Left lung (tissue), 10 donors: ENCODE measurements around the gene BRAP. TPM values are rescaled to one million over a fixed set of nuclear protein-coding genes. Genes with fewer than 3 reads are reported as not detected.
A peak's percentile ranks its signal among the peaks of the same experiment; 100 is the strongest.

Source experiments
- ATAC-seq: fragments of 200-7000 bp; cut with Tn5 transposase; one replicate; pipeline ENCODE4 v1.9.1; 2020; ENCODE audit warnings: moderate library complexity
- DNase-seq, 4 donors: peaks; one replicate each; pipeline ENCODE4 v3.0.0-alpha.2; 2013 to 2020
- H3K27ac ChIP-seq, 2 donors: fragments of 200-600 bp; sonication (generic) in 1 of 2; one replicate each; pipeline versions ENCODE4 v1.5.0 to v1.8.0; 2020 to 2021
- H3K27me3 ChIP-seq, 2 donors: fragments of 200-600 bp; sonication (generic) in 1 of 2; one replicate each; pipeline versions ENCODE4 v1.5.0 to v1.8.0; 2020 to 2021
- H3K36me3 ChIP-seq, 2 donors: fragments of 200-600 bp; sonication (generic) in 1 of 2; one replicate each; pipeline versions ENCODE4 v1.5.0 to v1.8.0; 2020 to 2021
- H3K4me1 ChIP-seq, 2 donors: fragments of 200-600 bp; one replicate each; pipeline ENCODE4 v1.8.0; 2021
- H3K4me3 ChIP-seq, 2 donors: fragments of 200-600 bp; sonication (generic) in 1 of 2; one replicate each; pipeline versions ENCODE4 v1.5.0 to v1.8.0; 2020 to 2021; ENCODE audit warnings: mild to moderate bottlenecking in 1 of 2
- H3K9me3 ChIP-seq, 2 donors: fragments of 200-600 bp; sonication (generic) in 1 of 2; one replicate each; pipeline versions ENCODE4 v1.5.0 to v1.8.0; 2020 to 2021
- intact Hi-C, 2 donors: fragments of 100-400 bp; cut with DNase I; formaldehyde crosslinking; loops; one replicate each; pipeline versions ENCODE4 v1.11.2 to v1.14.2; 2022
- polyA plus RNA-seq, 6 donors: library from polyadenylated mRNA; unstranded; fragments of 120-200 nt; gene quantifications; one replicate each; pipeline ENCODE4 v1.2.1, GENCODE V29; 2013; ENCODE audit not compliant: insufficient read length in 6 of 6
- total RNA-seq, 2 donors: library from RNA; stranded (reverse); fragmentation: NEBNext Ultra II Directional; extraction: Animal tissue kit (Norgen Biotek cat#: 25700); gene quantifications; one replicate each; pipeline ENCODE4 v1.2.1, GENCODE V29; 2021
- TF ChIP-seq, protein P1 (sequence below), 2 donors: fragments of 200-600 bp; sonication (generic) in 1 of 2; IDR thresholded peaks; one replicate each; pipeline versions ENCODE4 v1.5.0 to v1.8.0; 2021; ENCODE audit warnings: antibody characterized with exemption in 2 of 2
- donor health status: DM: no; HTN: yes; CAD: no.
- donor health status: DM: no; HTN: no; CAD: no.

Gene BRAP
- total and polyA plus RNA-seq, 8 donors: 15.2 to 20.1 (median 18.2) TPM

DNA sequence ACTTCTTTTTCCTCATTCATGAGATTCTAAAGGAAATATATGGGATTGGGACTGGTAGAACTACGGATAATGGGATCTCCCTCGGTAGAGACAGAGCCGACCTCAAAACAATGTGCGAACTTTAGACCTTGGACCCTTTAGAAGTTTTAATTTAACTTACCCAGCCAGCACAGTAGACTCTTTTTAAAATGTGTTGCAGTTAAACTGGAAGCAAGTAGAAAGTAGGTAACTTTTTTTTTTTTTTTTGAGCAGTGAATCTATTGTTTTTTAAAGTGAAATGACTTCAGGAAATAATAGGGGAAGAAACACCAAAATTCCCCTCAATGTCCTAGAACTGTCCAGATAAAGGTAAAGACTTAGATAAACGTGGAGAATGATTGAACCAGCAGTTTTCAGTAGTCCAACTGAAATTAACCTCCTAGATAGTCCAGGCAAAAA is 85.5 kb downstream of the BRAP start:
- intact Hi-C loops: no loop called here

GRCh38 chr12:111599453-111600204 is 86.1 kb downstream of the BRAP start:
- Histone ChIP-seq H3K4me3 (peak overlapping the region; percentile 94 to 99), H3K9me3 (no peaks in the 10 kb centered on the region), H3K27me3 (no peaks in the 10 kb centered on the region), H3K36me3 (no peaks in the 10 kb centered on the region), H3K27ac (peak overlapping the region; percentile 94 to 96), H3K4me1 (peaks cover 6 to 30% of the 10 kb centered on the region in 2 donors)
- intact Hi-C loops: no loop called here
- DNase-seq (peak; percentile 93 to 98 (median 95)), ATAC-seq (peak; percentile 84)
- TF ChIP-seq, protein P1, sequence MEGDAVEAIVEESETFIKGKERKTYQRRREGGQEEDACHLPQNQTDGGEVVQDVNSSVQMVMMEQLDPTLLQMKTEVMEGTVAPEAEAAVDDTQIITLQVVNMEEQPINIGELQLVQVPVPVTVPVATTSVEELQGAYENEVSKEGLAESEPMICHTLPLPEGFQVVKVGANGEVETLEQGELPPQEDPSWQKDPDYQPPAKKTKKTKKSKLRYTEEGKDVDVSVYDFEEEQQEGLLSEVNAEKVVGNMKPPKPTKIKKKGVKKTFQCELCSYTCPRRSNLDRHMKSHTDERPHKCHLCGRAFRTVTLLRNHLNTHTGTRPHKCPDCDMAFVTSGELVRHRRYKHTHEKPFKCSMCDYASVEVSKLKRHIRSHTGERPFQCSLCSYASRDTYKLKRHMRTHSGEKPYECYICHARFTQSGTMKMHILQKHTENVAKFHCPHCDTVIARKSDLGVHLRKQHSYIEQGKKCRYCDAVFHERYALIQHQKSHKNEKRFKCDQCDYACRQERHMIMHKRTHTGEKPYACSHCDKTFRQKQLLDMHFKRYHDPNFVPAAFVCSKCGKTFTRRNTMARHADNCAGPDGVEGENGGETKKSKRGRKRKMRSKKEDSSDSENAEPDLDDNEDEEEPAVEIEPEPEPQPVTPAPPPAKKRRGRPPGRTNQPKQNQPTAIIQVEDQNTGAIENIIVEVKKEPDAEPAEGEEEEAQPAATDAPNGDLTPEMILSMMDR (IDR thresholded peaks at IDR 0.05): no peak

More for the DNA sequence above, 85.5 kb downstream of the BRAP start:
- Histone ChIP-seq H3K9me3 (no peaks in the 10 kb centered on the region), H3K27ac (peak overlapping the region; percentile 94 to 96), H3K4me1 (peaks cover 6 to 24% of the 10 kb centered on the region in 2 donors), H3K4me3 (peak overlapping the region; percentile 94 to 99), H3K27me3 (no peaks in the 10 kb centered on the region), H3K36me3 (no peaks in the 10 kb centered on the region)
- TF ChIP-seq, protein P1 (IDR thresholded peaks at IDR 0.05): no peak
- DNase-seq: no peak
- no peak for ATAC-seq

- Histone ChIP-seq H3K4me1 (peaks cover 6 to 37% of the 10 kb centered on the region in 2 donors), H3K27ac (peak within 1 kb of the TSS; percentile 94 to 96), H3K36me3 (no peaks in the 10 kb centered on the region), H3K4me3 (peak within 1 kb of the TSS; percentile 94 to 99), H3K9me3 (no peaks in the 10 kb centered on the region), H3K27me3 (no peaks in the 10 kb centered on the region)
- intact Hi-C loops: no loop called here
- ATAC-seq (peak; percentile 53), DNase-seq (peak in 3 of 4 donors; percentile 2 to 90 (median 66))
- TF ChIP-seq, protein P1 (IDR thresholded peaks at IDR 0.05): no peak
Observed at GRCh38 chr12:111598637-111599452, 86.9 kb downstream of the BRAP start, which contains the start of gene ATXN2. TSS of gene ATXN2 (minus strand) at chr12:111599315. CDS start at chr12:111599034, 281 bp downstream.

DNA sequence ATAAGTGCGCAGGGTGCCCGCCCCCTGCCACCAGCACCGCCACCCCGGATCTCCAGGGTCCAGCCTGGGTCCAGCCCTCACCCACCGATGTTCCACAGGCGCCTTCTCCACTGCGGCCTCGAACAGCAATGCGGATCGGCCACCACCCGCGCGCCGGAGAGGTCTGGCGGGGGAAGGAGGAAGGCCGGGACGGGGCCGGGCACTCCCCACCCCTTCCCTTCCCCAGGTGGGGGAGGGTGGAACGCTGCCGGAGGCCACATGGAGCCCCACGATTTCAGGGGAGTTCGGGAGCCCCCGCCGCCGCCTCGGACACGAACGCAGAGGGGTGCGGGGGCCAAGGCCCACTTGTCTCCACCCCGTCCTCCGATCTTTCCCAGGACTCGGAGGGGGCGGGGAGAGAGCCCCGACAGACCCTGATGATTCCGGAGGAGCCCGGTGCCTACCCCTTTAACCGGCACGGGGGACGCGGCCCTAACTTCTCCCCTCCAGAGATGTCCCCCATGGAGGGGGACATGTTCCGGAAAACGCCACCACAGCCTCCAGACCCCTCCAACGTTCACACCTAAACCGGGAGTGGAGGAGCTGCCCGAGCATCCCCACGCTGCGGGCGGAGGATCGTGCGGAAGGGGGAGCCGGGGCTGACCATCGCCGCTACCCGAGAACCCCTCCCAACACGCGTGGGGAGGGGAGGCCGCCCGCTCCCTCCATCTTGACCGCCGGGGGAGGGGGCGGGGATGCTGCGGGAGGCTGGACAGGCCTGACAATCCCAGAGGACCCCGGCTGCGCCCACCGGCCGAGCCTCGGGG is 87.7 kb downstream of the BRAP start:
- no peaks in the 10 kb centered on the region for H3K27me3 ChIP-seq
- TF ChIP-seq, protein P1 (IDR thresholded peaks at IDR 0.05): no peak
- ATAC-seq: peak; percentile 68
- peak overlapping the region; percentile 94 to 99 for H3K4me3 ChIP-seq
- H3K27ac ChIP-seq: peak overlapping the region; percentile 94 to 96
- H3K4me1 ChIP-seq: peaks cover 6 to 40% of the 10 kb centered on the region in 2 donors
- peak; percentile 42 to 92 (median 58) for DNase-seq
- intact Hi-C loops: no loop called here
- H3K36me3 ChIP-seq: no peaks in the 10 kb centered on the region
- H3K9me3 ChIP-seq: no peaks in the 10 kb centered on the region
